ENCODE data around the gene COL5A2. TPM values are rescaled to one million over a fixed set of nuclear protein-coding genes. Genes with fewer than 3 reads are reported as not detected.

Gene COL5A2
- total and polyA plus RNA-seq, 10 of the 15 experiments (the other 5 are each of a cell fraction or from before 2014, with no cell fraction given), result 0.04 to 0.85 (median 0.39) TPM

GRCh38 chr2:189096769-189097447, 82.7 kb downstream of the COL5A2 start (continued):
- no peak for TF ChIP-seq RUNX3 (IDR thresholded peaks at IDR 0.05; ENCODE audit: low read length)
- TF ChIP-seq, protein P1, sequence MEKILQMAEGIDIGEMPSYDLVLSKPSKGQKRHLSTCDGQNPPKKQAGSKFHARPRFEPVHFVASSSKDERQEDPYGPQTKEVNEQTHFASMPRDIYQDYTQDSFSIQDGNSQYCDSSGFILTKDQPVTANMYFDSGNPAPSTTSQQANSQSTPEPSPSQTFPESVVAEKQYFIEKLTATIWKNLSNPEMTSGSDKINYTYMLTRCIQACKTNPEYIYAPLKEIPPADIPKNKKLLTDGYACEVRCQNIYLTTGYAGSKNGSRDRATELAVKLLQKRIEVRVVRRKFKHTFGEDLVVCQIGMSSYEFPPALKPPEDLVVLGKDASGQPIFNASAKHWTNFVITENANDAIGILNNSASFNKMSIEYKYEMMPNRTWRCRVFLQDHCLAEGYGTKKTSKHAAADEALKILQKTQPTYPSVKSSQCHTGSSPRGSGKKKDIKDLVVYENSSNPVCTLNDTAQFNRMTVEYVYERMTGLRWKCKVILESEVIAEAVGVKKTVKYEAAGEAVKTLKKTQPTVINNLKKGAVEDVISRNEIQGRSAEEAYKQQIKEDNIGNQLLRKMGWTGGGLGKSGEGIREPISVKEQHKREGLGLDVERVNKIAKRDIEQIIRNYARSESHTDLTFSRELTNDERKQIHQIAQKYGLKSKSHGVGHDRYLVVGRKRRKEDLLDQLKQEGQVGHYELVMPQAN (conservative IDR thresholded peaks at IDR 0.05), result no peak
- TF ChIP-seq, protein P2, sequence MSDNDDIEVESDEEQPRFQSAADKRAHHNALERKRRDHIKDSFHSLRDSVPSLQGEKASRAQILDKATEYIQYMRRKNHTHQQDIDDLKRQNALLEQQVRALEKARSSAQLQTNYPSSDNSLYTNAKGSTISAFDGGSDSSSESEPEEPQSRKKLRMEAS (IDR thresholded peaks at IDR 0.05; ENCODE audit: low read depth, low read length), result no peak
- TF ChIP-seq SUZ12 (IDR thresholded peaks at IDR 0.05; ENCODE audit: unreplicated experiment), result no peak
- TF ChIP-seq RFX5 (IDR thresholded peaks at IDR 0.05; ENCODE audit: low read depth, low read length), result no peak
- no peak for TF ChIP-seq EZH2 (IDR thresholded peaks at IDR 0.05; ENCODE audit: borderline replicate concordance, control insufficient read depth, low read depth, low read length)

- Histone ChIP-seq H3K27ac (ENCODE audit: control insufficient read depth, insufficient read depth) (no peak overlapping the region), H2AFZ (ENCODE audit: control insufficient read depth, low read depth, low read length) (no peak overlapping the region), H3K4me3 (no peak overlapping the region), H3K9ac (ENCODE audit: control insufficient read depth, insufficient read depth, low read length) (no peak overlapping the region), H3K36me3 (ENCODE audit: control insufficient read depth in 2 of 2, insufficient read depth in 2 of 2, low read length in 1 of 2) (no peaks in the 10 kb centered on the region), H3K4me2 (ENCODE audit: control insufficient read depth, insufficient read depth) (no peak overlapping the region), H3K4me1 (ENCODE audit: control insufficient read depth, insufficient read depth, low read length) (no peaks in the 10 kb centered on the region), H3K9me3 (replicated peaks; ENCODE audit: control insufficient read depth, insufficient read depth, low read length) (no peaks in the 10 kb centered on the region), H3K79me2 (ENCODE audit: control insufficient read depth, insufficient read depth, low read length) (no peaks in the 10 kb centered on the region), H4K20me1 (ENCODE audit: control insufficient read depth, insufficient read depth) (no peaks in the 10 kb centered on the region), H3K27me3 (replicated peaks in 1 of 2; ENCODE audit: control insufficient read depth in 2 of 2, insufficient read depth in 2 of 2, low read length in 1 of 2) (no peaks in the 10 kb centered on the region)
- SMC1A ChIA-PET (ENCODE audit: uncharacterized antibody, unreplicated experiment), result interaction anchor here (0.5 to 3.9 kb wide), 26 partner anchors 9 to 570 kb away, joined by 3 to 38 read pairs (median 6); no protein-coding TSS in a partner anchor
- DNase-seq (ENCODE audit: low read depth, low spot score) (no peak), FAIRE-seq (no peak), ATAC-seq (no peak)
- 61% methylated on average over 3 of the region's 3 CpGs for WGBS (ENCODE audit: insufficient coverage, insufficient replicate concordance, low lambda C conversion rate, missing lambda C conversion rate)
- no TSS peak for BruUV-seq (replicated peaks)
- in situ Hi-C loops (cut with MboI) (loop anchor here (5.0 to 10.0 kb wide), 2 partner anchors 190 to 317 kb away; no protein-coding TSS in a partner anchor), intact Hi-C loops (cut with micrococcal nuclease; ENCODE audit: unreplicated experiment) (loop anchor here (2.0 to 5.0 kb wide), 2 partner anchors 48 to 252 kb away; no protein-coding TSS in a partner anchor)
- CTCF ChIA-PET, result interaction anchor here (0.6 to 3.4 kb wide), 28 partner anchors 10 to 572 kb away, joined by 3 to 40 read pairs (median 7); partner anchors contain the start of gene COL5A2
- POLR2A ChIA-PET, result no interaction called here
- RAD21 ChIA-PET (ENCODE audit: unreplicated experiment), result interaction anchor here (0.7 to 5.0 kb wide), 13 partner anchors 8 to 317 kb away, joined by 3 to 36 read pairs (median 6); no protein-coding TSS in a partner anchor
- TF ChIP-seq YBX1 (IDR thresholded peaks at IDR 0.05), result no peak
- no peak for TF ChIP-seq HDGF (IDR thresholded peaks at IDR 0.05)
- TF ChIP-seq, protein P3, sequence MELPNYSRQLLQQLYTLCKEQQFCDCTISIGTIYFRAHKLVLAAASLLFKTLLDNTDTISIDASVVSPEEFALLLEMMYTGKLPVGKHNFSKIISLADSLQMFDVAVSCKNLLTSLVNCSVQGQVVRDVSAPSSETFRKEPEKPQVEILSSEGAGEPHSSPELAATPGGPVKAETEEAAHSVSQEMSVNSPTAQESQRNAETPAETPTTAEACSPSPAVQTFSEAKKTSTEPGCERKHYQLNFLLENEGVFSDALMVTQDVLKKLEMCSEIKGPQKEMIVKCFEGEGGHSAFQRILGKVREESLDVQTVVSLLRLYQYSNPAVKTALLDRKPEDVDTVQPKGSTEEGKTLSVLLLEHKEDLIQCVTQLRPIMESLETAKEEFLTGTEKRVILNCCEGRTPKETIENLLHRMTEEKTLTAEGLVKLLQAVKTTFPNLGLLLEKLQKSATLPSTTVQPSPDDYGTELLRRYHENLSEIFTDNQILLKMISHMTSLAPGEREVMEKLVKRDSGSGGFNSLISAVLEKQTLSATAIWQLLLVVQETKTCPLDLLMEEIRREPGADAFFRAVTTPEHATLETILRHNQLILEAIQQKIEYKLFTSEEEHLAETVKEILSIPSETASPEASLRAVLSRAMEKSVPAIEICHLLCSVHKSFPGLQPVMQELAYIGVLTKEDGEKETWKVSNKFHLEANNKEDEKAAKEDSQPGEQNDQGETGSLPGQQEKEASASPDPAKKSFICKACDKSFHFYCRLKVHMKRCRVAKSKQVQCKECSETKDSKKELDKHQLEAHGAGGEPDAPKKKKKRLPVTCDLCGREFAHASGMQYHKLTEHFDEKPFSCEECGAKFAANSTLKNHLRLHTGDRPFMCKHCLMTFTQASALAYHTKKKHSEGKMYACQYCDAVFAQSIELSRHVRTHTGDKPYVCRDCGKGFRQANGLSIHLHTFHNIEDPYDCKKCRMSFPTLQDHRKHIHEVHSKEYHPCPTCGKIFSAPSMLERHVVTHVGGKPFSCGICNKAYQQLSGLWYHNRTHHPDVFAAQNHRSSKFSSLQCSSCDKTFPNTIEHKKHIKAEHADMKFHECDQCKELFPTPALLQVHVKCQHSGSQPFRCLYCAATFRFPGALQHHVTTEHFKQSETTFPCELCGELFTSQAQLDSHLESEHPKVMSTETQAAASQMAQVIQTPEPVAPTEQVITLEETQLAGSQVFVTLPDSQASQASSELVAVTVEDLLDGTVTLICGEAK (IDR thresholded peaks at IDR 0.05; ENCODE audit: borderline replicate concordance), result no peak
- TF ChIP-seq BMI1 (IDR thresholded peaks at IDR 0.05; ENCODE audit: borderline replicate concordance), result no peak
- no peak for TF ChIP-seq IKZF1 (conservative IDR thresholded peaks at IDR 0.05)
- no peak for TF ChIP-seq LARP7 (IDR thresholded peaks at IDR 0.05)
- TF ChIP-seq HCFC1 (IDR thresholded peaks at IDR 0.05; ENCODE audit: low read length), result no peak
- TF ChIP-seq GABPA (IDR thresholded peaks at IDR 0.05; ENCODE audit: low read depth), result no peak
- TF ChIP-seq SP1 (IDR thresholded peaks at IDR 0.05; ENCODE audit: low read depth, low read length), result no peak
- TF ChIP-seq FOXM1 (IDR thresholded peaks at IDR 0.05; ENCODE audit: low read depth, low read length), result no peak
- TF ChIP-seq NFYA (IDR thresholded peaks at IDR 0.05; ENCODE audit: borderline replicate concordance, low read depth, low read length), result no peak
- TF ChIP-seq RAD21 (IDR thresholded peaks at IDR 0.05; ENCODE audit: insufficient read depth, low read depth, low read length), result no peak
Measured at GRCh38 chr2:189095101-189095500, 84.5 kb downstream of the COL5A2 start.

All from GM12878 (cell line).